HCT116 (cell line): ENCODE measurements around the gene SLC7A11. TPM values are rescaled to one million over a fixed set of nuclear protein-coding genes. Genes with fewer than 3 reads are reported as not detected.

Source experiments
- ATAC-seq: fragments of 200-7000 bp; cut with Tn5 transposase; 2 replicates; pipeline ENCODE4 v1.9.1; 2020; ENCODE audit warnings: mild to moderate bottlenecking, moderate library complexity
- BruUV-seq: library from RNA; stranded (reverse); fragments of 400-500 nt; replicated peaks from 2 replicates; lab custom pipeline; 2021; lab: Mats Ljungman, UMichigan
- CTCF ChIA-PET: fragments of 300-600 bp; sonication (Branson Sonifier 250); formaldehyde crosslinking; loops from one replicate; lab custom pipeline; 2021; ENCODE audit warnings: antibody characterized with exemption; lab: Charles Lee
- POLR2A ChIA-PET: fragments of 300-600, 350-600 bp; sonication (Branson Sonifier 250); formaldehyde crosslinking; loops from one replicate; lab custom pipeline; 2021; ENCODE audit warnings: antibody characterized with exemption; lab: Charles Lee
- RAD21 ChIA-PET, 2 experiments: fragments of 300-600 bp; sonication (Branson Sonifier 250); formaldehyde crosslinking; loops; one replicate each; lab custom pipeline; 2023; ENCODE audit warnings: low total read pairs in 2 of 2; ENCODE audit not compliant: uncharacterized antibody in 2 of 2, unreplicated experiment in 2 of 2, low non-redundant PET in 1 of 2; lab: Charles Lee
- DNase-seq: peaks from one replicate; pipeline ENCODE4 v3.0.0-alpha.2; 2010; ENCODE audit warnings: low read depth, low spot score
- H2AFZ ChIP-seq: fragments of 200-600 bp; shearing (Covaris generic), sonication (generic); 2 replicates; pipeline ENCODE4 v1.6.1; 2017; ENCODE audit warnings: low read depth, mixed run types, mixed read lengths, antibody characterized with exemption, low read length; ENCODE audit not compliant: poor library complexity, severe bottlenecking
- H3K27ac ChIP-seq: 2 replicates; pipeline ENCODE4 v1.5.1; 2012; ENCODE audit warnings: low read depth, low read length
- H3K27me3 ChIP-seq: fragments of 200-600 bp; sonication (generic); 2 replicates; pipeline ENCODE4 v1.6.1; 2016; ENCODE audit warnings: mixed run types, low read length, mixed read lengths; ENCODE audit not compliant: insufficient read depth
- H3K36me3 ChIP-seq, 2 experiments: fragments of 200-500 bp in 1 of 2; fragments of 200-600 bp in 1 of 2; sonication (Bioruptor generic) in 1 of 2; sonication (generic) in 1 of 2; 2 replicates each; pipeline versions ENCODE4 v1.5.1 to v1.6.1; 2014 to 2016; ENCODE audit warnings: low read length in 2 of 2, inconsistent platforms in 1 of 2, mixed read lengths in 1 of 2, mixed run types in 1 of 2; ENCODE audit not compliant: insufficient read depth in 2 of 2, control insufficient read depth in 1 of 2
- H3K4me1 ChIP-seq, 2 experiments: fragments of 200-600 bp in 1 of 2; sonication (generic) in 1 of 2; 2 replicates each; pipeline versions ENCODE4 v1.5.1 to v1.6.1; 2012 to 2017; ENCODE audit warnings: low read length in 2 of 2, inconsistent platforms in 1 of 2, mild to moderate bottlenecking in 1 of 2, mixed read lengths in 1 of 2, mixed run types in 1 of 2, moderate library complexity in 1 of 2; ENCODE audit not compliant: insufficient read depth in 2 of 2, control insufficient read depth in 1 of 2
- H3K4me2 ChIP-seq: fragments of 200-600 bp; sonication (generic); 2 replicates; pipeline ENCODE4 v1.6.1; 2017; ENCODE audit warnings: mixed run types, low read length, mixed read lengths
- H3K4me3 ChIP-seq, 2 experiments: fragments of 200-600 bp in 1 of 2; sonication (generic) in 1 of 2; replicated peaks in 1 of 2; 2 replicates each; pipeline ENCODE4 v1.5.1; 2011 to 2016; ENCODE audit warnings: low read length in 2 of 2, control low read depth in 1 of 2, low read depth in 1 of 2, mild to moderate bottlenecking in 1 of 2, mixed read lengths in 1 of 2, mixed run types in 1 of 2
- H3K79me2 ChIP-seq: fragments of 200-600 bp; sonication (generic); 2 replicates; pipeline ENCODE4 v1.6.1; 2017; ENCODE audit warnings: mild to moderate bottlenecking, mixed run types, low read length, moderate library complexity, mixed read lengths; ENCODE audit not compliant: insufficient read depth
- H3K9ac ChIP-seq: fragments of 200-600 bp; sonication (generic); 2 replicates; pipeline ENCODE4 v1.6.1; 2016; ENCODE audit warnings: low read length, mixed read lengths
- H3K9me2 ChIP-seq: fragments of 200-600 bp; sonication (generic), shearing (Covaris generic); 2 replicates; pipeline ENCODE4 v1.6.1; 2017; ENCODE audit warnings: mixed run types, mild to moderate bottlenecking, moderate library complexity; ENCODE audit not compliant: insufficient read depth
- H3K9me3 ChIP-seq, 2 experiments: fragments of 200-500 bp in 1 of 2; fragments of 200-600 bp in 1 of 2; sonication (Bioruptor generic) in 1 of 2; sonication (generic) in 1 of 2; 2 replicates each; pipeline ENCODE4 v1.6.1; 2014 to 2017; ENCODE audit warnings: low read length in 2 of 2, mixed read lengths in 2 of 2, inconsistent platforms in 1 of 2, low read depth in 1 of 2, mild to moderate bottlenecking in 1 of 2, mixed run types in 1 of 2, moderate library complexity in 1 of 2; ENCODE audit not compliant: control insufficient read depth in 1 of 2, insufficient read depth in 1 of 2
- H4K20me1 ChIP-seq: fragments of 200-600 bp; sonication (generic), shearing (Covaris generic); 2 replicates; pipeline ENCODE4 v1.6.1; 2017; ENCODE audit warnings: mixed run types, mild to moderate bottlenecking, moderate library complexity; ENCODE audit not compliant: insufficient read depth
- CBX3 ChIP-seq: IDR thresholded peaks from 2 replicates; pipeline ENCODE4 v1.6.1; 2012; ENCODE audit warnings: low read depth
- CEBPB ChIP-seq: IDR thresholded peaks from 2 replicates; pipeline ENCODE4 v1.6.1; 2012; ENCODE audit warnings: low read depth
- EGR1 ChIP-seq: IDR thresholded peaks from 2 replicates; pipeline ENCODE4 v1.6.1; 2012; ENCODE audit warnings: low read depth
- ELF1 ChIP-seq: IDR thresholded peaks from 2 replicates; pipeline ENCODE4 v1.6.1; 2012; ENCODE audit warnings: low read depth, borderline replicate concordance
- EZH2 ChIP-seq: fragments of 200-600 bp; sonication (generic); IDR thresholded peaks from 2 replicates; pipeline ENCODE4 v1.6.1; 2017; ENCODE audit warnings: antibody characterized with exemption, mixed run types
- EZH2phosphoT487 ChIP-seq: fragments of 200-600 bp; IDR thresholded peaks from 2 replicates; pipeline ENCODE4 v1.6.1; 2018; ENCODE audit warnings: antibody characterized with exemption, borderline replicate concordance
- JUND ChIP-seq: IDR thresholded peaks from 2 replicates; pipeline ENCODE4 v1.6.1; 2012
- SIN3A ChIP-seq: IDR thresholded peaks from 2 replicates; pipeline ENCODE4 v1.6.1; 2012; ENCODE audit warnings: low read depth
- SP1 ChIP-seq: IDR thresholded peaks from 2 replicates; pipeline ENCODE4 v1.6.1; 2012; ENCODE audit warnings: low read depth
- ZFX ChIP-seq: fragments of 450-650 bp; IDR thresholded peaks from 2 replicates; pipeline ENCODE4 v1.6.1; 2017
- ZNF274 ChIP-seq: fragments of 200-500 bp; sonication (Bioruptor generic); IDR thresholded peaks from 2 replicates; pipeline ENCODE4 v1.6.1; 2014; ENCODE audit warnings: mild to moderate bottlenecking, low read depth, low read length, inconsistent platforms
- intact Hi-C: fragments of 100-400 bp; cut with micrococcal nuclease; formaldehyde crosslinking; loops from 2 replicates; pipeline ENCODE4 v1.10.0; 2022
- total RNA-seq: library from RNA; stranded (reverse); gene quantifications from one replicate; pipeline ENCODE4 v1.2.1, GENCODE V29; 2021; ENCODE audit not compliant: unreplicated experiment
- TF ChIP-seq, protein P1 (sequence below): IDR thresholded peaks from 2 replicates; pipeline ENCODE4 v1.6.1; 2012
- TF ChIP-seq, protein P2 (sequence below): IDR thresholded peaks from 2 replicates; pipeline ENCODE4 v1.6.1; 2011; ENCODE audit warnings: mild to moderate bottlenecking, low read length, moderate library complexity; ENCODE audit not compliant: insufficient replicate concordance; ENCODE audit errors: extremely low read depth

The SLC7A11 gene
- total RNA-seq, 1 experiment from 2014 or later = 45.8 TPM

DNA sequence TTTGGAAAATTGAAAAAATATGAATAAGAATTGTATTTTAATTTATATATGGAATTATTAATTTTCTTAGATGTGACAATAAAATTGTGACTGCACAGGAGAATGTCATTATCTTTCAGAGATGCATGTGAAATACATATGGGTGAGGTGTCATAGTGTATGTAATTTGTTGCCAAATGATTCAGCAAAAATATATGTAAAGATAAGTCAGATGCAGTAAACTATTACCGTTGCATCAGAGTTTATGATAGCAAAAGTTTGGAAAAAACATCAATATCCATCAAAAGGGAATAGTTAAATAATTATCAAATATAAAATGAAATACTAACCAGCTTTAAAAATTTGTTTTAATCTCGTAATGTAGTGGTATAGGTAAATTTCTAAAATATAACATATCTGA lies 10.4 kb upstream of the SLC7A11 start:
- TF ChIP-seq JUND (no peak), SIN3A (no peak), ZFX (no peak), ELF1 (no peak), CEBPB (no peak), EGR1 (no peak), CBX3 (no peak), EZH2phosphoT487 (no peak), SP1 (no peak), EZH2 (no peak), ZNF274 (no peak)
- TF ChIP-seq, protein P1, sequence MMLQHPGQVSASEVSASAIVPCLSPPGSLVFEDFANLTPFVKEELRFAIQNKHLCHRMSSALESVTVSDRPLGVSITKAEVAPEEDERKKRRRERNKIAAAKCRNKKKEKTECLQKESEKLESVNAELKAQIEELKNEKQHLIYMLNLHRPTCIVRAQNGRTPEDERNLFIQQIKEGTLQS = no peak
- TF ChIP-seq, protein P2, sequence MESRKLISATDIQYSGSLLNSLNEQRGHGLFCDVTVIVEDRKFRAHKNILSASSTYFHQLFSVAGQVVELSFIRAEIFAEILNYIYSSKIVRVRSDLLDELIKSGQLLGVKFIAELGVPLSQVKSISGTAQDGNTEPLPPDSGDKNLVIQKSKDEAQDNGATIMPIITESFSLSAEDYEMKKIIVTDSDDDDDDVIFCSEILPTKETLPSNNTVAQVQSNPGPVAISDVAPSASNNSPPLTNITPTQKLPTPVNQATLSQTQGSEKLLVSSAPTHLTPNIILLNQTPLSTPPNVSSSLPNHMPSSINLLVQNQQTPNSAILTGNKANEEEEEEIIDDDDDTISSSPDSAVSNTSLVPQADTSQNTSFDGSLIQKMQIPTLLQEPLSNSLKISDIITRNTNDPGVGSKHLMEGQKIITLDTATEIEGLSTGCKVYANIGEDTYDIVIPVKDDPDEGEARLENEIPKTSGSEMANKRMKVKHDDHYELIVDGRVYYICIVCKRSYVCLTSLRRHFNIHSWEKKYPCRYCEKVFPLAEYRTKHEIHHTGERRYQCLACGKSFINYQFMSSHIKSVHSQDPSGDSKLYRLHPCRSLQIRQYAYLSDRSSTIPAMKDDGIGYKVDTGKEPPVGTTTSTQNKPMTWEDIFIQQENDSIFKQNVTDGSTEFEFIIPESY = no peak
- intact Hi-C loops = no loop called here
- Histone ChIP-seq H4K20me1 (no peaks in the 10 kb centered on the region), H3K27ac (no peak overlapping the region), H3K9ac (no peak overlapping the region), H3K9me2 (no peaks in the 10 kb centered on the region), H2AFZ (no peak overlapping the region), H3K27me3 (no peaks in the 10 kb centered on the region), H3K4me2 (no peak overlapping the region), H3K36me3 (no peaks in the 10 kb centered on the region), H3K79me2 (no peaks in the 10 kb centered on the region), H3K9me3 (no peaks in the 10 kb centered on the region), H3K4me3 (no peak overlapping the region), H3K4me1 (peaks cover 0 to 4% of the 10 kb centered on the region in 2 experiments; a peak in 1 of 4 replicates)
- DNase-seq (no peak), ATAC-seq (no peak)
- ChIA-PET POLR2A (no interaction called here), RAD21 (interaction anchor here in 1 of 2 experiments (0.7 kb wide), 1 partner anchor 1028 kb away, joined by 3 read pairs; no protein-coding TSS in a partner anchor), CTCF (no interaction called here)
- no TSS peak for BruUV-seq
